GM06990 (cell line): ENCODE results near the gene MRPL46.
A peak's percentile ranks its signal among the peaks of the same experiment; 100 is the strongest.

Experiments
- DNase-seq: peaks from one replicate; pipeline ENCODE4 v3.0.0-alpha.2; 2011; ENCODE audit not compliant: insufficient read length; ENCODE audit errors: extremely low read depth
- H3K27me3 ChIP-seq: replicated peaks from 2 replicates; pipeline ENCODE4 v1.6.0; 2011; ENCODE audit warnings: low read length; ENCODE audit not compliant: control insufficient read depth, insufficient read depth
- H3K36me3 ChIP-seq: 2 replicates; pipeline ENCODE4 v1.5.1; 2011; ENCODE audit warnings: low read length; ENCODE audit not compliant: control insufficient read depth, insufficient read depth
- H3K4me3 ChIP-seq: replicated peaks from 2 replicates; pipeline ENCODE4 v1.5.1; 2011; ENCODE audit warnings: low read depth, mild to moderate bottlenecking, control low read depth, low read length
- TF ChIP-seq, protein P1 (sequence below): IDR thresholded peaks from 2 replicates; pipeline ENCODE4 v1.5.1; 2011; ENCODE audit warnings: low read length, control low read depth, mild to moderate bottlenecking, inconsistent platforms; ENCODE audit not compliant: insufficient read depth, poor library complexity, severe bottlenecking

The MRPL46 gene

GRCh38 chr15:88456733-88457132 lies 10.5 kb downstream of the MRPL46 start:
- Histone ChIP-seq H3K4me3 (no peak overlapping the region), H3K36me3 (peaks cover 15% of the 10 kb centered on the region), H3K27me3 (no peaks in the 10 kb centered on the region)
- no peak for DNase-seq
- TF ChIP-seq, protein P1, sequence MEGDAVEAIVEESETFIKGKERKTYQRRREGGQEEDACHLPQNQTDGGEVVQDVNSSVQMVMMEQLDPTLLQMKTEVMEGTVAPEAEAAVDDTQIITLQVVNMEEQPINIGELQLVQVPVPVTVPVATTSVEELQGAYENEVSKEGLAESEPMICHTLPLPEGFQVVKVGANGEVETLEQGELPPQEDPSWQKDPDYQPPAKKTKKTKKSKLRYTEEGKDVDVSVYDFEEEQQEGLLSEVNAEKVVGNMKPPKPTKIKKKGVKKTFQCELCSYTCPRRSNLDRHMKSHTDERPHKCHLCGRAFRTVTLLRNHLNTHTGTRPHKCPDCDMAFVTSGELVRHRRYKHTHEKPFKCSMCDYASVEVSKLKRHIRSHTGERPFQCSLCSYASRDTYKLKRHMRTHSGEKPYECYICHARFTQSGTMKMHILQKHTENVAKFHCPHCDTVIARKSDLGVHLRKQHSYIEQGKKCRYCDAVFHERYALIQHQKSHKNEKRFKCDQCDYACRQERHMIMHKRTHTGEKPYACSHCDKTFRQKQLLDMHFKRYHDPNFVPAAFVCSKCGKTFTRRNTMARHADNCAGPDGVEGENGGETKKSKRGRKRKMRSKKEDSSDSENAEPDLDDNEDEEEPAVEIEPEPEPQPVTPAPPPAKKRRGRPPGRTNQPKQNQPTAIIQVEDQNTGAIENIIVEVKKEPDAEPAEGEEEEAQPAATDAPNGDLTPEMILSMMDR: no peak

DNA sequence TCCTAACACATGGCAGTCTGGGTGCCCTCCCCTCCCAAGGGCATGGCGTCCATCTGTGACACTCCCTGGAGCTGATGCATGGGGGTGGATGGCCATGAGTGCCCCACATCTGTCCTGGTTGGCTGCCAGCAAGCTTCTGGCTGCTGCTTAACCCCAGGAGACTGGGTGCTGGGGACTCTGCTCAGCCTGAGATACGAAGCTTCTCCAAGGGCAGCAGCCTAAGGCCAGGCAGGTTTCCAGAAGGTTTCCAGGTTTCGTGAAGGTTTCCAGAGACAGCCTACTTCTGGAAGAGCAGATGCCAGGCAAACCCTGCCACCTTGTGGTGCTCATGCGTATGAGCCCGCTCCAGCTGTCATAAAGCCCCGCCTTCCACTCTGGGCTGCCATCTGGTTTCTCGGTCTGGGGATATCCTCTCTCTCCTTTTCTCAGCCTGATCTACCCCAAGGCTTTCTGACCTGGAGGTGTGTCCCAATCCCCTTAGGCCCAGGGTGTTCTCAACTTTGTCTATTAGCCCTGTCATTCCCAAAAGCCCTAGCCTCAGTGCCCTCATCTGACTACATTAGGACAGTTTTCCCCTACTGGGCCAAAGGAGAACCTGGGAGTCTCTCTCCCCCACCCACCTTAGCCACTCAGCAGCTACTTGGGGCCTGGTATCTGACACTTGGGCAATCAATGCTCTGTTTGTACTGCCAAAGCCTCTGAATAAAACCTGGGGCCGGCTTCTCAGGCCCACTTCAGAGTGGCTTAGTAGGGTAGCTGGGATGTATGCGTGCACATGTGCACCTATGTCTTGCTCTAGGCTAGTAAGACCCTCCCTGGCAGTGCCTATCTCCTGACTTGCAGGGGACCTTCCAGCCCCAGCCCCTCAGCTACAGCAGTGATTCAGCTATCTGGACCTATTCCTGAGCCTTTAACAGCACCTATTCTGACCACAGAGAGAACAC lies 12.0 kb downstream of the MRPL46 start:
- Histone ChIP-seq H3K27me3 (no peaks in the 10 kb centered on the region), H3K36me3 (peaks cover 15% of the 10 kb centered on the region), H3K4me3 (no peak overlapping the region)
- peak; percentile 23 for DNase-seq
- TF ChIP-seq, protein P1: peak; percentile 82

- no peak for DNase-seq
- Histone ChIP-seq H3K36me3 (peaks cover 6% of the 10 kb centered on the region), H3K27me3 (no peaks in the 10 kb centered on the region), H3K4me3 (no peak overlapping the region)
- TF ChIP-seq, protein P1: no peak
Observed at GRCh38 chr15:88454236-88454635, 13.0 kb downstream of the MRPL46 start.

DNA sequence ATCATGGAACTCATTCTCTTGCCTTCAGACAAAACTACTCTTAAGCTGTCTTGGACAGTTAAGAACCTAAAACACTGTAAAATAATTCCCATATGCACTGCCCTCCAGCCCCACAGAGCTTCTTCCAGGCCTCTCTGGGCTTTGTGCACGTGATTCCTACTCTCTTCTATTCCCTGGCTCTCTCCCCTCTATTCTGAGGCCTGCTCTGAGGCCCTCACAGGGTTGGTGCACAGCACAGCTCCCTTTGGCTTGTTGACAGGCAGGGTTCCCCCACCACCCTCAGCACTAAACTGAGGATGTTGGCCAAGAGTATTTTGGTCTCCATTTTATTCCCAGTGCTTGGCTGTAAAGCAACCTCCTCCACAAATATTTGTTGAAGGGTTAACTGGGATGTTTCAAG lies 13.5 kb downstream of the MRPL46 start:
- Histone ChIP-seq H3K36me3 (peaks cover 5% of the 10 kb centered on the region), H3K4me3 (no peak overlapping the region), H3K27me3 (no peaks in the 10 kb centered on the region)
- DNase-seq: no peak
- TF ChIP-seq, protein P1: no peak

- Histone ChIP-seq H3K27me3 (no peaks in the 10 kb centered on the region), H3K4me3 (no peak overlapping the region), H3K36me3 (no peaks in the 10 kb centered on the region)
- DNase-seq: peak; percentile 38
- TF ChIP-seq, protein P1: peak; percentile 87
Observed at GRCh38 chr15:88450125-88450798, 16.9 kb downstream of the MRPL46 start.
